GM12891 (cell line): ENCODE results near the gene ADD2.
"Not testable (repeated sequence)": the region's sequence is repeated elsewhere in the genome, so short reads cannot be mapped to it uniquely, and the experiment has no call there.

ENCODE experiments used
- DNase-seq: peaks from one replicate; pipeline ENCODE4 v3.0.0; 2011; ENCODE audit warnings: low spot score; ENCODE audit not compliant: insufficient read length
- FAIRE-seq: peaks from 2 replicates; lab custom pipeline; 2011; peaks lifted over from hg19 to GRCh38; lab: Jason Lieb, UNC
- PAX5 ChIP-seq: IDR thresholded peaks from 2 replicates; pipeline ENCODE4 v1.6.1; 2011; ENCODE audit warnings: low read length, moderate library complexity, mild to moderate bottlenecking; ENCODE audit not compliant: insufficient read depth, severe bottlenecking
- POLR2A ChIP-seq: IDR thresholded peaks from 2 replicates; pipeline ENCODE4 v1.6.1; 2011; ENCODE audit warnings: low read depth, low read length, control low read depth
- POLR2AphosphoS5 ChIP-seq: IDR thresholded peaks from 2 replicates; pipeline ENCODE4 v1.6.1; 2011; ENCODE audit warnings: low read depth, low read length, control low read depth
- POU2F2 ChIP-seq: IDR thresholded peaks from 2 replicates; pipeline ENCODE4 v1.6.1; 2011; ENCODE audit warnings: low read depth, mild to moderate bottlenecking, control low read depth, low read length, moderate library complexity
- SPI1 ChIP-seq: IDR thresholded peaks from 2 replicates; pipeline ENCODE4 v1.6.1; 2011; ENCODE audit warnings: low read depth, low read length, control low read depth
- TAF1 ChIP-seq: IDR thresholded peaks from 2 replicates; pipeline ENCODE4 v1.6.1; 2011; ENCODE audit warnings: low read depth, low read length, control low read depth

The ADD2 gene

DNA sequence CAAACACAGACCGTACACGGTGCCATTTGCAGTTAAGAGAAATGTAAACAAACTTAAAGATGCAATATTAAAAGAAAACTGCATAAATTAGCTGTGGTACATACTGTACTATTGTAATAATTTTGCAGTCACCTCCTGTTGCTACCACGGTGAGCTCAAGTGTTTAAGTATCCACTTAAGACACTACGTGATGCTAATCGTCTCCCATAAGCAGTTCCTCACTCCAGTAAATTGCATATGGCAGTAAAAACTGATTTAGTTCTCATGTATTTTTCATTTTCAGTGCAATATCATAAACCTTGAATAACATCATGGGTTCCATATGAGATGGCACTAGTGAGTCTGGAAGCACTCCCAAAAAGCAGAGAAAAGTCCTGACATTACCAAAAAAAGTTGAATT, 38.0 kb upstream of the ADD2 start:
- TF ChIP-seq SPI1 (no peak), POU2F2 (no peak), PAX5 (no peak), TAF1 (no peak), POLR2AphosphoS5 (no peak), POLR2A (no peak)
- DNase-seq (no peak), FAIRE-seq (no peak)

- TF ChIP-seq POLR2A (no peak), POLR2AphosphoS5 (no peak), PAX5 (no peak), SPI1 (no peak), TAF1 (no peak), POU2F2 (no peak)
- FAIRE-seq: no peak
- no peak for DNase-seq
These were observed 33.7 kb upstream of the ADD2 start for GRCh38 chr2:70801607-70802263.

GRCh38 chr2:70799706-70800105, 31.7 kb upstream of the ADD2 start:
- no peak for FAIRE-seq
- TF ChIP-seq POU2F2: no peak
- TF ChIP-seq POLR2A: no peak
- no peak for TF ChIP-seq TAF1
- TF ChIP-seq PAX5: no peak
- TF ChIP-seq POLR2AphosphoS5: no peak
- TF ChIP-seq SPI1: no peak

GRCh38 chr2:70797996-70798395, 30.0 kb upstream of the ADD2 start:
- FAIRE-seq, DNase-seq: not testable (repeated sequence)

More at GRCh38 chr2:70799706-70800105, 31.7 kb upstream of the ADD2 start:
- DNase-seq: no peak

GRCh38 chr2:70797506-70797905, 29.5 kb upstream of the ADD2 start:
- no peak for TF ChIP-seq SPI1
- TF ChIP-seq POLR2A: no peak
- DNase-seq (no peak), FAIRE-seq (no peak)

DNA sequence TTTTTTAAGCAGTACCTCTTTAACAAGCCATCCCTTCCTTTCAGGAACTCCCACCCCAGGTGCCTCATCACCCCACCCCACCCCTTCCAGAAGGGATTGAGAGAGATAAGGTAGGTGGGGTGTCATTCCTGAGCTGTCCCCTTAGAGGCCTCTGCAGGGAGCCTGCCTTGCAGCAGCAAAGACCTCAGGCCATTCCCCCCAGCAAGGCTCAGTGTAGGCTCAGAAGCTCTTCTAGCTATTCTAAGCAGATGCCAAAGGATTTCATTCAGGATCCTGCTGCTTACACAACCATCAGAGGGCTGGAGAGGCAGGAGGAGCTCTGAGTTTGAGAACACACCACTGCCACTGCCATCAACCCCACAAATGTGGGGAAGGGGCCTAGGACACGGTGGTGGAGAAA, 28.3 kb upstream of the ADD2 start:
- FAIRE-seq (no peak), DNase-seq (no peak)
- TF ChIP-seq POU2F2: no peak

- no peak for FAIRE-seq
- no peak for DNase-seq
- no peak for TF ChIP-seq PAX5
- TF ChIP-seq SPI1: no peak
- TF ChIP-seq POLR2AphosphoS5: no peak
- no peak for TF ChIP-seq POU2F2
These were observed 27.4 kb upstream of the ADD2 start for GRCh38 chr2:70795164-70795995.

DNA sequence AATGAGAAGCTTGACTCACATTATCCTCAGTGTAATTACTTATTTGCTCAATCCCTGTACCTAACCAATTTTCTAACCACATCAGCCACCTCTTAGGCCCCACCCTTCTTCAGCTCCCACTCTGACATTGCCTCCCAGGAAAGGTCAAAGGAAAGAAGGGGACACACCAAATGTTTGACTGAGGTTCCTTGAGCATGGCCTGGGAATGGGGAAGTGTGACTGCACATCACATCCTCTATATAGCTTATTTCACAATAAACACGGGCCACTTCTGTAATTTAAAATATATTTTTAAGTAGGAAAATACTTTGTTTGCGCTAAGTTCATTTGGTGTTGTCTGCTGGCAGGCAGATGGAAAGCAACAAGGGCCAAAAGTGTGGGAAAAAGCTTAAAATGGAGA, 25.4 kb upstream of the ADD2 start:
- no peak for DNase-seq
- TF ChIP-seq POLR2A: no peak
- TF ChIP-seq POU2F2: no peak
- no peak for TF ChIP-seq TAF1
- TF ChIP-seq SPI1: no peak
- no peak for TF ChIP-seq PAX5
- TF ChIP-seq POLR2AphosphoS5: no peak
- no peak for FAIRE-seq

DNA sequence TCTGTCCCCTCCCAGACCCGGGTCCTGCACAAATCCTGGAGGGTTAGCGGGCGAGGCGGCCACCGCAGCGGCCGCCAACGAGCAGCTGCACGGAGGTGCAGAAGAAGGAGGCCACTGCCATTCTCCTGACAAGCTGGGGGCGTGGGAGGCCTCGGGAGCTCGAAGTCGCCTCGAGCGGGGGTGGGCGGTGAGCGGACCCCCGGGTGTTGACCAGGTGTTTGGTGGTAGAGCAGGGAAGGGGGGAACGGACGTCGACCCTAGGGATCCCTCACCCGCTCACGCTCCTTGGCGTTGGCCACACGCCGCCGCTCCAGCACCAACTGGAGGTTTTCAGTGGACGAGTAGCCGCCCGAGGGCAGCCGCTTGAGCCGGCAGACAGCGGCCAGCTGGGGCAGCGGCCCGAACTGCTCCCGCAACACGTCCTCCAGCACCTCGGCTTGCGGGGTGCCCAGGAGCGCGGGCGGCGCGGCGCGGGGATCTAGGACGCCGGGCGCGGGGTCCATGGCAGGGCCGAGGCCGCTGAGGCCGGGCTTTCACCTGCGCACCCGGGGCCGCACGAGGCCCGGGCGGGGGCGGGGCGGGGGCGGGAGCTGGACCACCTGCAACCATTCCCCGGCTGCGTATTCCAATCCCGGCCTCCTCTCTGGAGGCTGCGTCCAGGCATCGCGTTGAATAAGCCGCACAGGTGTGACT, 22.3 kb upstream of the ADD2 start, which contains the start of gene FIGLA:
Gene FIGLA (minus strand): TSS at position 508 of the 693 bp plus-strand sequence. CDS start 5 bp downstream, at position 503.
- TF ChIP-seq POLR2A (no peak), TAF1 (no peak), PAX5 (no peak), SPI1 (no peak), POU2F2 (no peak), POLR2AphosphoS5 (no peak)
- FAIRE-seq (no peak), DNase-seq (no peak)

- DNase-seq (no peak), FAIRE-seq (peak; percentile 13)
- TF ChIP-seq PAX5 (no peak), POLR2AphosphoS5 (no peak), POU2F2 (no peak), SPI1 (no peak), POLR2A (no peak), TAF1 (no peak)
These were observed 21.5 kb upstream of the ADD2 start for GRCh38 chr2:70789304-70790135.
